RWPE1 (cell line): Measurements from ENCODE around the gene ATP8A2.

Experiments
- CTCF ChIA-PET: fragments of 350-600 bp; sonication (Branson Sonifier 250); formaldehyde crosslinking; extraction: SDS; loops from one replicate; lab custom pipeline; 2021; lab: Yijun Ruan, JAX
- POLR2A ChIA-PET: fragments of 400-600 bp; formaldehyde crosslinking; extraction: SDS; loops from one replicate; lab custom pipeline; 2020; ENCODE audit warnings: antibody characterized with exemption; ENCODE audit not compliant: low non-redundant PET; lab: Yijun Ruan, JAX
- DNase-seq: peaks from one replicate; pipeline ENCODE4 v3.0.0; 2012; ENCODE audit warnings: low spot score
- H3K27ac ChIP-seq: fragments of 450-650 bp; 2 replicates; pipeline ENCODE4 v1.5.1; 2017
- CTCF ChIP-seq: fragments of 450-650 bp; conservative IDR thresholded peaks from 2 replicates; pipeline ENCODE4 v1.5.1; 2017; ENCODE audit warnings: low read depth, mild to moderate bottlenecking

ATP8A2 gene

GRCh38 chr13:25839371-25839770 is 467.6 kb downstream of the ATP8A2 start:
- H3K27ac ChIP-seq, result no peak overlapping the region
- no peak for DNase-seq
- no peak for TF ChIP-seq CTCF
- CTCF ChIA-PET, result no interaction called here
- POLR2A ChIA-PET, result no interaction called here

- DNase-seq, result no peak
- POLR2A ChIA-PET, result no interaction called here
- no peak for TF ChIP-seq CTCF
- H3K27ac ChIP-seq, result no peak overlapping the region
- CTCF ChIA-PET, result no interaction called here
These were observed 468.5 kb downstream of the ATP8A2 start for GRCh38 chr13:25840261-25840660.

GRCh38 chr13:25840931-25841330 is 469.2 kb downstream of the ATP8A2 start:
- no peak for TF ChIP-seq CTCF
- CTCF ChIA-PET, result no interaction called here
- no peak overlapping the region for H3K27ac ChIP-seq
- no peak for DNase-seq
- POLR2A ChIA-PET, result no interaction called here

GRCh38 chr13:25843692-25844091 is 471.9 kb downstream of the ATP8A2 start:
- no peak overlapping the region for H3K27ac ChIP-seq
- ChIA-PET CTCF (no interaction called here), POLR2A (no interaction called here)
- no peak for TF ChIP-seq CTCF
- DNase-seq, result no peak

GRCh38 chr13:25844559-25845434 is 473.0 kb downstream of the ATP8A2 start:
- DNase-seq, result no peak
- CTCF ChIA-PET, result interaction anchor here (0.6 kb wide), 1 partner anchor 53 kb away, joined by 3 read pairs; no protein-coding TSS in a partner anchor

More at GRCh38 chr13:25844559-25845434, 473.0 kb downstream of the ATP8A2 start:
- no peak overlapping the region for H3K27ac ChIP-seq
- POLR2A ChIA-PET, result no interaction called here
- TF ChIP-seq CTCF, result no peak
